Anterior cingulate cortex (tissue), 58 donors: ENCODE data around the gene NBL1.

ENCODE experiments used
- DNase-seq, 58 donors: peaks; one replicate each; lab custom pipeline; 2025; lab: John Stamatoyannopoulos, UW

NBL1 gene

GRCh38 chr1:19644681-19645410, 735 bp downstream of the NBL1 start:
- peak in 1 of 58 donors; percentile 12 for DNase-seq

- DNase-seq: peak in 1 of 58 donors; percentile 26
These were observed 1.5 kb downstream of the NBL1 start for GRCh38 chr1:19645411-19646251.

- DNase-seq: no peak
These were observed 2.5 kb downstream of the NBL1 start for GRCh38 chr1:19646377-19647319.

GRCh38 chr1:19647643-19648042, 3.5 kb downstream of the NBL1 start:
- no peak for DNase-seq

GRCh38 chr1:19648239-19648638, 4.1 kb downstream of the NBL1 start:
- DNase-seq: no peak

GRCh38 chr1:19648689-19649088, 4.6 kb downstream of the NBL1 start:
- DNase-seq: peak in 2 of 58 donors; percentile 20 to 28

- DNase-seq: peak in 18 of 58 donors; percentile 19 to 67 (median 28)
These were observed 6.5 kb downstream of the NBL1 start for GRCh38 chr1:19650416-19651140.

GRCh38 chr1:19651141-19651737, 7.1 kb downstream of the NBL1 start:
- peak in 34 of 58 donors; percentile 15 to 51 (median 35) for DNase-seq

- no peak for DNase-seq
These were observed 10.3 kb downstream of the NBL1 start for GRCh38 chr1:19654386-19654785.

- no peak for DNase-seq
These were observed 11.0 kb downstream of the NBL1 start for GRCh38 chr1:19654886-19655717.

GRCh38 chr1:19655718-19656080, 11.6 kb downstream of the NBL1 start:
- no peak for DNase-seq

- DNase-seq: no peak
These were observed 12.1 kb downstream of the NBL1 start for GRCh38 chr1:19656134-19656779.

GRCh38 chr1:19656780-19657466, 12.8 kb downstream of the NBL1 start:
- no peak for DNase-seq

GRCh38 chr1:19657511-19657910, 13.4 kb downstream of the NBL1 start:
- DNase-seq: no peak

- DNase-seq: no peak
These were observed 14.1 kb downstream of the NBL1 start for GRCh38 chr1:19658186-19658585.

GRCh38 chr1:19661721-19662228, 17.7 kb downstream of the NBL1 start:
- DNase-seq: peak in 4 of 58 donors; percentile 7 to 57 (median 34)

GRCh38 chr1:19662313-19662712, 18.2 kb downstream of the NBL1 start:
- no peak for DNase-seq
